GM21447 (cell line): ENCODE data around the gene PPP1R36.
A peak's percentile ranks its signal among the peaks of the same experiment; 100 is the strongest.

Experiments used
- ATAC-seq: cut with Tn5 transposase; IDR thresholded peaks from one replicate; pipeline ENCODE4 v1.9.1; 2021; ENCODE audit not compliant: unreplicated experiment

PPP1R36 gene, protein sequence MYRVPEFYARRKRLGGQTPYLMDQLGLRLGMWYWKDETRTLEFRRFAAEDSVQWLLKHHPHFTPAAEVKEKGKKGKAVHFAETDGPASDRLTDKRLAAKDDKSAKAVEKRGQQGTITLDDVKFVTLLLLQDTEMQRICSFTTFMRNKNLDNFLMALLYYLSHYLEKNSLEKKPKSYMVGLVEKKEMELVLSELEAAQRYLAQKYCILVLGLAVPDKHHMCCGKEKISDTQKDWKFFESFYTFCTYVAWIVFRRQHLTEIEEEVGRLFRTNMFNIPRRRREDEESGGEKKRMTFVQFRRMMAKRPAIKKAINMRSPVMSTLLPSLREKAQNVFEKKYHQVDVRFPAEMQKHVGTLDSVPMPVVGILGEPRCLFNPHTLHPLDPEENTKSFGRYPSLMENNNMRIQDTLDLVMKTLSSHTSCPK

DNA sequence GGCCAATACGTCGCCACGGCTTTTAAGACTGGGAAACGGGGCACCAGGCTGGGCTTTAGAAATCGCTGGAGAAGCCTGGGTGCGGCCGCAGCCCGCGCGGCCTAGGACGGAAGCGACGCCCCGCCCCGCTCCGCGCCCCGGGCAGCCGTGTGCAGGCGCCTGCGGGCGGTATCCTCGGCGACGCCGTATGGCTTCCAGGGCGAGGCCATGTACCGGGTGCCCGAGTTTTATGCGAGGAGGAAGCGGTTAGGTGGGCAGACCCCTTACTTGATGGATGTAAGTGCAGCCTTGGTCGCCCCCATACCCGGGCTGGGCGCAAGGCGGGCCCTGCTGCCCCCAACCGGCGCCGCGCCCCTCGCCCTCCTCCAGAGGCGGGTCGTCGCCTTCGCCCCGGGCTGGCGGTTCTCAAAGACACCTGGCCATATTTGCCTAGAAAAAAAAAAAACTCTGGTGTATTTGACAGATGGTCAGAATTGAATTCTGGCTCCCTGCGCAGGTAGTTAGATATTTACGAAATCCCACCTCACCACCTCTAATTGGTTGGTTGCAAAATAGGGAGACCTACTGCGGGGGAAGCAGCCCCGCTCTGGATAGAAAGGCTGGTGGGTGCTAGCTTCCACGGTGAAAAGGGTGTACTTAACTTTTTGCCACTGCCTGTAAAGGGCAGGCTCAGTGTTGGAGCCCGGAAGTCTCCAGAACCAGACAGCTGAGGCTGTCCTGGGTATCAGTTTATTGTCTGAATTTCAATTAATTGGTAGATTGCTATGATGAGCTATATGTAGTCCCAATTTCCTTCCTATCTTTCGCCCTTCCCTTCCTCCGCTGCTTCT is at the start of gene PPP1R36:
Gene PPP1R36, plus strand, starts transcription at position 171 of the 830 bp plus-strand sequence. Its CDS starts 37 bp downstream, at position 208.
- ATAC-seq, result no peak

DNA sequence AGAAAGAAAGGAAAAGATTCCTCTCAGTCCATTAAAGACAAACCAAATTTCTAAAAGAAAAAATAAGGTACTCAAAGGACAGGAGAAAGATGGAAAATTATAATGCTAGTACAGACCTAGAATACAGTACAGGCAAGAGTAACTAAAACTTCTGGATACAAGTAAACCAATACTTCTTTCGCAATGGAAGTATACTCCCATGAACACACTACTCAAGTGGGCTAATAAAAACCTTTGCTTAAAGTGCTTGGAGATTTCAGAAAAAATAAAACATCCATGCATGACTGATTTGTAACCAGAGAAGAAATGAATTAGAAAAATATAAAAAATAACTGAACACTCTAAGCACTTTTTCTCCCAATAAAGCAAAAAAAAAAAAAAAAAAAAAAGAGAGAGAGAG is 49.7 kb upstream of the PPP1R36 start:
- ATAC-seq, result no peak

DNA sequence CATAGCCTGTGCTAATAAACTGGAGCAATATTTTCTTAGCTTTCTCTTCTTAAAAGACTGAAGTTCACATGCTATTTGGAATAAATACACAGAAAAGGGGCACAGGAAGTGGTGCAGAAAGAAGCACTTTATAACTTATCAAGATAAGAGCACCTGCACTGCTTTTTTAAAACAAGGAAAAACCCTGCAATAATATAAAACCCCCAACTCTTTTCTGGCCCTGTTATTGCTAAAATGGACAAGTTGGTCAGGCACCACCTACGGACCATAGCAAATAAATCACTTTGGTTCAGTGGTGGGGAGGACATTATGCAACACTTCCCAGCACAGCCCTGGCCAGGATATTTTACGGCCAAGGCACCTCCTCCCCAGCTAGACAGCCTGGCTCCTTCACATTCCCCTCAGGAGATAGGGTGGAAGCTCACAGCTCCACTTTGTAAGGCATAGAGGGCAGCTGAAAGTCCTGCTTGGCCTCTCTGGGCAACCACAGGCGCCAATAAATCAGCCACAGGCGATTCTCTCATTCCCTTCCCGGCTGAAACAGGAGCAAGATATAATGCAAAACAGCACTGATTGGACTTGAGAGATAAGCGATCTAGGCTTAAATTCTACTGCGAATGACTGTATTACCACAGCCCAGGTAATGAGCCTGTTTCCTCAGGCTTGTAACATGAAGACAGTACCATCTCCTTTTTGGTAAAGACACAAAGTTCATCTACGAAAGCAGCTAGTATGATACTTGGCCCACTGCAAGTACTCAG is 48.2 kb upstream of the PPP1R36 start:
- ATAC-seq, result no peak

DNA sequence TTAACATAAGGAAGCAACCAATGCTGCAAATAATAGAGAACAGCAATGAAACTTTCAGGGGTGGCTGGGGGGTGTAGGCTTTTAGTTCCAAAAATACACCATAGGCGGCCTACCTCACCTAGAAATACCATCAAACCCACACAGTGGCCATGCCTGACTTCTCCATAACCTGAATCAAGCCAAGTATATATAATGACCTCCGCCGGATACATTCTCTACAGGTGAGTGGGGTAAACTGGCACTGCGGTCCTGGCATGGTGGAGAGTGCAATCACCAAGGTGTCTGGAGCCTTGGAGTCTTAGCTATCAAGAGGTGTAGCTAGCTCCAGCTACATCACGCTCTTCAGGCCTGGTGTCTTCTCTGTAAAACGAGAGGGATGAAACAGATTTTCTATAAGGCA is 47.3 kb upstream of the PPP1R36 start:
- ATAC-seq, result no peak

DNA sequence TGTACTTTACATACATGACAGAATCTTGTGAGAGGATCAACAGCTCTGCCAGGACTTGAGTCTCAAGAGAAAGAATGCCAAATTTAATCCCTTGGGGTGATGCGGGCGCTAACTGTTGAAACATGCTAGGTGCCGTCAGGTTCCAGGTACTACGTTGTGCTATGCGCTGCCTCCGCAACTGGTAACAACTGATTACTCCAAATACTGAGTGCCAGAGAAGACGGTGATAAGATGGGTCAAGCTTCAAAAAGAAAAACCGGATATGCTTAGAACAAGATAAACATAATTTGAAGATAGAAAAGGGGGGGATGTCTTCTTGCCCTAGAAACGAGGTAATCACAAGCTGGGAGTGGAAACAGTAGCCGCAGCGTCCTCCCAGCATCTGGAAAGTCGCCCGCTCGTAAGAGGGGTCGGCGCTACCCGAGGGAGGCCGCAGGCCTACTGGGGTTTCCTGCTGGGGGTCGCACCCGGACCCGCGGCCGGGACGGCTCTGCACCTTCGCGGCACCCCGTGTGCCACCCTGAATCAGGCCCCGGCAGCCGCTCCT is 46.8 kb upstream of the PPP1R36 start:
- ATAC-seq, result no peak

DNA sequence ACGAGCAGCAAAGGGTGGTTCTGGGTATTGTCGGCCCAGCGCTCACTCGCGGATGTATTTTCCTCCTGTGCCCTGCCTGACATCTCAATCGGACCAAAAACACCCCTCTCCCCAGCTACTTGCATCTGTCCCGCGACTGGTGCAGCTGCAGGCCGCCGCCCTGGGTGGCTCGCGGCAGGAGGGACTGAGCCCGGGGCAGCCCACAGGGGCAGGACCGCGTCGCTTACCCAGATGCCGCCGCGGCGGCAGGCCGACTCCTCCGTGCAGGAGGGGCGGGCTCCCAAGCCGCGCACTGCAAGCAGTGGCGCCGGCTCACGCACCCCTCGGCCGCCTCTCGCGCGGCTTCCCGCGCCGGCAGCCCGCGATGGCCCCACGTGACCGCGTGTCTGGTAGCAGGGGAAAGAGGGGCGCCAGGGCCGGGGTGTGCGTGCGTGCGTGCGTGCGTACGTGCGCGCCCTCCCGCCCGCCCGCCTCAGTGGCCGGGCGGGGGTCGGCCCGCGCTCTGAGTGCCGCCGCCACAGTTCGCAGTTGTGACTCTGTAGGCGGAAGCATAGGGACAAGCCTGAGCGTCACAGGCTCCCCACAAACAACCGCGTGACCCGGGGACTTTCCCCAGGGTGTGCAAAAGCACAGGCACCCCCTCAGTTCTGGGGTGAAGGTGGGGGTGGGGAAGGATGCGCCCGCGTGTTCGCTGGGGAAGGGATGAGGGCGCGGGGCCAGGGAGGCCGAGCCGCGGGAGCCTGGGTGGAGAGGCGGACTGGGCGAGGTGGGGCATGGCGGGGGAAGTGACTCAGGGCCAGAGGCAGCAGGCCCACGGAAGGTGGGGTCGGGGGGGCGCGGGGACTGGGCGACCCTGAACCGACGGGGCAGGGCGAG is 46.1 kb upstream of the PPP1R36 start, which contains the start of gene ZBTB25:
Gene ZBTB25, minus strand, starts transcription at position 405 of the 876 bp plus-strand sequence. CDS start 13,305 bp downstream, outside the sequence.
- ATAC-seq, result peak; percentile 57

DNA sequence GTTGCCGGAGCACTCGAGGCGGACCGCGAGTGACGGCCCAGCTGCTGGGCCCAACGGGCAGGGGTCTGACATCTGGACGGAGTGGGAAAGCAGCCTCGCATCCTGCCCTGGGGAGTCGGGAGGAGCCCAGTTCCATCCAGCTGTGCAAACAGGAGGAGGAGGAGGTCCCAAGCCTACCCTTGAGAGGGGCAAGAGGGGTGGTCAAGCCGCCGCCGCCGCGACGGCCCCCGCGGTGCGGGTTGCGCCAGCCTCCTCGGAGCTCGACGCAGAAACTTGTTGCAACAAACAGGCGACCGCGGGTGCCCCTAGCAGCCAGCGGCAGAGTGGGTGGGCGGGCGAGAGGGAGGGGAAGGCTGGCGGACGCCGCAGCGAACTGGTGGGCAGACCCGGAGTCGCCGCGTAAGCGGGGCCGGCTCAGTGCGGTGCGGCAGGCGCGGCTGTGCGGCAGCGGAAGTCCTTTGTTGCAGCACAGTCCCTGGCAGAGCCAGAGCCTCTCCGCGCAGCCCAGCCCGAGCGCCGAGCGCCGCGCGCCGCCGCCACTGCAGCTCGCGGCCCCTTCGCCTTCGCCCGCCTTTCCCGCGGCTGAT is 45.4 kb upstream of the PPP1R36 start, which contains the start of gene ZBTB1:
Gene ZBTB1, plus strand, starts transcription at position 461 of the 587 bp plus-strand sequence. CDS start 16,735 bp downstream, outside the sequence.
- peak; percentile 19 for ATAC-seq

DNA sequence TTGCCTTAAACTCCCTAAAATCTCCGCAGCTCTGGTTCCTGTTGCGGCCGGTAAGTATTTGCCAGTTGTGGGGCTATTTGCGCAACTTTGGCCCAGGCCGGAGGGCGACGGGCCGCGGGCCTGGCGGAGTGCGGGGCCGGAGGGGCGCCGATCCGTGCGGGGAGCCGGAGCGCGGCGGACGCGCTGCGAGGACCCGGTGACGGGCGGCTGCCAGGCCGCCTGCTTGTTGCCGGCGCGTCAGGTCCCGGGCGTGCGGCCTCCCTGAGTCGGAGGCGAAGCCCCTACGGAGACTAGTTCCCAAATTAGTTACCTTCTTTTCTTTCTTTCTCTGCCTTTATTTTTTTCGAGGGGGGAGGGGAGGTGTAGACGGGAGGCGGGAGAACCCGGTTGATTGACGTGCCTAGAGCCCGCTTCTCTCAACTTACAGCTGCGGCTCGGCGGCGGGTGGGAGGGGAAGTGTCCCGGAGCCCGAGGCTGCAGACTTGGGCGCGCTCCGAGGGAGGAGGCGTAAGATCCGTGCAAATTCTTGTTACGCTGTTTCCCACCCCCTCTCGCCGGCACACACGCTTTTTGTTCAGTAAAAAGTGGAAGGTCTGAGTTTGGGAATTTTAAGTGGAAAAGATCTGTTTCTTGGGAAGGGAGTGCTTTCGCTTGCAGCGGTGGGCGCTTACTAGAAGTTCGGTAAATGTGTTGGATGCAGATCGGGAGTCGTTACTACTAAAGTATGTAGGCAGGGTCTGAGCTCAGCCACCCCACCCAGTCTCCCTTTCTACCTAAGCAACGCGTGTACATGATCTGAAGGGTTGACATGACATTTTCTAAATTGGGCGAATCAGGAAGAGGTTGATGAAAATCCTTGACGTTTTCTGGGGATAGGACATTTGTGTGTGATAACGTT is 44.6 kb upstream of the PPP1R36 start:
- no peak for ATAC-seq

DNA sequence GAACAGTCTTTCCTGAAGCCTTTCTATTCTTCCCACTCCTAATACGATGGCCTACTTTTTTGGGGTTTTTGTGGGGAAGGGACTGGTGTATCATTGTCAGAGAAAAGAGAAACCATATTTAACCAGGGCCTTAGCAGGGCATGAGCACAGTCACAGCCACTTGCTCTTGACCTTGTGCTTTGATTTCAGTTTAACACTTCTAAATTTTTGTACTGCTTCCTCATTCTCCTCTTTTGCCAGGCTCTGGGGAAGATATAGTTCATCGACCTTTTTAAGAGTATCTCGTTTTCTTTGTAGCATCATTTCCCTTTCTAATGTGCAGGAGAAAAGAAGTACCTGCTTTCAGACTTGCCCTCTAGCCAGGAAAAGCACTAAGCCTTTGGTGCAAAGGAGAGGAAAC is 43.0 kb upstream of the PPP1R36 start:
- ATAC-seq, result no peak

DNA sequence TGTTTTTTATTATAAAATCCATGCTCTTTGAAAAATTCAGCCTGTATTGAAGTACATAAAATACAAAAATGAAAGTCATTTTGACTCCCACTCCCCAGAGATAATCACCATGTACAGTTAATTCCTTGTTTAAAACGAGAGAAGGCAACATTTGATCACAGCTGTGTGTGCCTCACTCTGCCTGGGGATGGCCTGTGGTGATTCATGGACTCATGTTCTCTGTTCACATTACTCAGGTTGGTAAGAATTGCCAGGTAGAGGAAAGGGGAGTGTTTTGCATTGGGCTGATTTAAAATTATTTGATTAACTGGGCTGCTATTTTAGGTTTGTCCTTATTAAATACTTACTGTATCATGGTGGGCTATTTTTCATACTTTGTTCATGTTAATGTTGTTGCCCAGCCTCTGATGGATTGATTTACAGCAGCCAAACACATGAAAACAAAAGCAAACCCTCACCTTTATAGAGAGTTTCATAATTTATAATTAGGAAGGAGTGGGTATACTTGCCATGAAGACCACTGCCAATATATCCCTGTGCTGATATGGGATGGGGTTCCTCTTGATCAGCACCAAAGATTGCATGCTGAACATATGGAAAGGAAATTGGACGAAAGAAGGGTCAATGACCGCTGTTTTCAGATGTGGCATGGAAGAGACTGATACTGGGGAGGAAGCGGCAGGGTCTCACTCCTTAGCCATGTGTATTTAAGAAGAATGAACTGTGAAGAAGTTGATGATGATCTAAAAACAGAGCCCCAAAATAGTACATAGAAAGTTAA is 42.2 kb upstream of the PPP1R36 start:
- ATAC-seq, result no peak

DNA sequence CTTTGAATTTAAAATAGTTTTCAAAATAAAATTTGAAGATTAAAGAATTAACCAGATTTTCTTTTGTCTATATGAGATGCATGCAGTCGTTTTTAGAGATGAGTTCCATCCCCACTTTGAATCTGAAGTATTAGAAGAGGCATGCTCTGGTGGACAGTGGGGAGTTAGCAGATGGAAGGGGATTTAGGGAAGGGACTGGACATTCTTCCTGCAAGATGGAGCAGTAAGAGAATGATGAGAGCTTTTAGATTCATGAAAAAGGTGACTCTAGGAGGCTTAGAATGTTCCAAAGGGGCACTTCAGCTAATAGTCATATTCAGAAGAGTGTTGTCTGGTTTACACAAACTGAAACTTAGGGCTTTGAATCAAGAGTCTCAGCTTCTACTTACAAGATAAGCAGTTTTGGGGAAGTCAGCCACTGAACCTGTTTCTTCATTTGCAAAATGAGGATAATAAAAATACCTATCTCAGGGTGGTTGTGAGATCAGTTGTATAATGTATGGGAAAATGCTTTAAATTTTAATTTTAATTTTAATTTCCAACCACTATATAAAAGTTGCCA is 41.5 kb upstream of the PPP1R36 start:
- ATAC-seq, result no peak

DNA sequence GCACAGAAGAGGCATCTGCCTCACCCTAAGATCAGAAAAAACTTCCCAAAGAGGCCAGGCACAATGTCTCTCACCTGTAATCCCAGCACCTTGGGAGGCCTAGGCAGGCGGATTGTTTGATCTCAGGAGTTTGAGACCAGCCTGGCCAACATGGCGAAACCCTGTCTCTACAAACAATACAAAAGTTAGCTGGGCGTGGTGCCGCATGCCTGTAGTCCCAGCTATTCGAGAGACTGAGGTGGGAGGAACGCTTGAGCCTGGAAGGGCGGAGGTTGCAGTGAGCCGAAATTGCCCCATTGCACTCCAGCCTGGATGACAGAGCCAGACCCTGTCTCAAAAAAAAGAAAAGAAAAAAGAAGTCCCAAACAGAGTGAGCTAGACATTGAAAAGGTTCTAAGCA is 40.7 kb upstream of the PPP1R36 start:
- ATAC-seq, result no peak

DNA sequence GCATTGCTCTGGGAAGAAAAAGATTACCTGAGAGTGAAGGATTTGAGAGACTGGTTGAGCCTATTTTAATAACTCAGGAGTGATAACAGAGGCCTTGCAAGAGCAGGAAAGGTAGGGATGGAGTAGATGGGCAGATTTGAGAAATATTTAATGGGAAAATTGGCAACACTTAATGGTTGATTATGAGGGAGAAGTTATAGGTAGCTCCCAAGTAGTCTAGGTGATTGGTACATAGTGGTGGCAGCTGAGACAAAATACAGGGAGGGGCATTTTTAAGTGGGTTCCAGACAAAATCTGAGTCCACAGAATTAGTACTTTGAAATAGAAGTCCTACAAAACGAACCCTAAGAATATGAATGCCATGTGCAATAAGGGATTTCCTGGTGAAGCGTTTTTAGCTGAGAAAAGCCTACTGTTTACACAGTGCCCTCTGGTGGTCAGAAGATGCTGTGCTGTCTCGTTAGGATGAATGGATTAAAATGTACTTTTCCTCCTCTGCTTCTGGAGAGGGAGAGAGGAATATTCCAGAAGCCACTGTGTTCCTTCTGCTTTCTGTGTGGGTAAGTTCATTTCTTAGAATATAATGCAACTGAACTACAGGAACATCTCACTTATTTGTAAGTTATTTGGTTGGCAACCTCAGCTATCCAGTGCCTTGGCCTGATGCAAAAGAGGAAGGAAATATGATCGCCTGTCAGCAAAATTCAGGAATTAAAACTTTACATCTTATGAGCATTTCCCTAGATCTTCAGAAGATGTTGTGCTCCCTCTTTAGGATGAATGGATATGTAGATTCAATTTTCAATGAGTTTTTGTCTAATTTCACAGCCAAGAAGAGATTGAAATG is 38.7 kb upstream of the PPP1R36 start:
- no peak for ATAC-seq

DNA sequence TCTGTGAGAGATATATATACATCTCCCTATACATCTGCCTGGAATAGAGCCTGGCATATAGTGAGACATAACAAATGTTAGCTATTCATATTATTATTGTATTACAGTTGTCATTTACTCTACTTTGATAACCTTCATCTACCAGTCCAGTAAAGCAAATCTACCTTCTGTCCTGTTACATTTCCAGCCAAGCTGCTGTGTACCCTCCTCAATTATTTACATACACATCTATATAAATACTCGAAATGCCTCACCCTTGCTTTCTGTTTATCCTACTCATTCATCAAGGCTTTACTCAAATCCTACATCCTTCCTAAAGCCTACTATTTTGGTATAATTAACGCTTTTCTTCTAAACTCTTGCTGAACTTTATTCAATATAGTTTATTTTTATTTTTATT is 36.5 kb upstream of the PPP1R36 start:
- no peak for ATAC-seq

DNA sequence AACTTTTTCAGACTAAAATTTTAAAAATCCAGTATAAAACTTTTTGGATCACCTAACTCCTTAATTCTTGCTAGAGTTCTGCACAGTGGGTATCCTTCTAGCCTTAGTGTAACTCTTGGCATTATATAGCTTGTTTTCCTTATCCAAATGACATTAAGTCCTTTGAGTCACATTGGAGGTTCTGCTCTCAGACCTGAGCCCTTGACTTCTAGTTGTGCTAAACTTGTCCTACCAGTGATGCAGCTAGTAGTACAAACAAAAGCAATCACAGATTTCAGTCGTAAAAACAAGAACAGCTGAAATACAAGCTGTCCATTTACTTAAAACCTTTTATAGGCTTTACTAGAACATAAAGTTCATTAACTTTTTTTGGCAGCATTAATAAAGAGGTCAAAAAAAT is 34.7 kb upstream of the PPP1R36 start:
- no peak for ATAC-seq

DNA sequence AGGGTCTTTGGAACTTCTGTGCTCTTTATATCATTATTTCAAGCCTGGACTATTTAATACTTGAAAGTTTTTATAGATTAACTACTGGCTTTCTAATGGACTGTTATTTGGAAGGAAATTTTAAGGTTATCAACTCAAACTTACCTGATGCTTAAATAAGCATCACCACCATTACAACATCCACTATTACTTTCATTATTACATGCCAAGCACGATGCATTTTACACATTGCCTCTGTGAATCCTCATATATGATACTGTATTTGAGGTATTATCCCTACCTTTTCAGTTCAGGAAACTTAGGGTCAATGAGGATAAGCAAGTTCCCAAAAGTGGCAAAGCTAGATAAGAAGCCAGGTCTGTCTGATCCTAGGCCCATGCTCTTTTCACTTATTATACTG is 32.8 kb upstream of the PPP1R36 start:
- no peak for ATAC-seq
